HG02610 (cell line): ENCODE data around the gene ATG2A.

Experiments used
- ATAC-seq: cut with Tn5 transposase; IDR thresholded peaks from one replicate; pipeline ENCODE4 v1.9.1; 2021; ENCODE audit warnings: mild to moderate bottlenecking, moderate library complexity; ENCODE audit not compliant: unreplicated experiment

ATG2A gene

DNA sequence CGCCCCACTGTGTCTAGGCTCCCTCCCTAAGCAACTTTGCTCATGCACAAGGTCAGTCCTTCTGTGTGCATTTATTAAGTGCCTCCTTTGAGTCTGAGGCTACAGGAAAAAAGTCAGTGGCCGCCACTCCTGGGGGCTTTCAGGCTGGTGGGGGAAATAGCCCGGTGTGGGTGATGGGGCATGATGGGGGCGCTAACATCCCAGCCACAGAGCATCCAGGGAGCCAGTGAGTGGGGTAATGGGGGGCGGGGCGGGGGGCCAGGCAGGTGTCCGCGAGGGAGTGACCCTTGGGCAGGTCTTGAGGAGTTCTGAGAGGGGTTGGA is 28.6 kb downstream of the ATG2A start:
- no peak for ATAC-seq

DNA sequence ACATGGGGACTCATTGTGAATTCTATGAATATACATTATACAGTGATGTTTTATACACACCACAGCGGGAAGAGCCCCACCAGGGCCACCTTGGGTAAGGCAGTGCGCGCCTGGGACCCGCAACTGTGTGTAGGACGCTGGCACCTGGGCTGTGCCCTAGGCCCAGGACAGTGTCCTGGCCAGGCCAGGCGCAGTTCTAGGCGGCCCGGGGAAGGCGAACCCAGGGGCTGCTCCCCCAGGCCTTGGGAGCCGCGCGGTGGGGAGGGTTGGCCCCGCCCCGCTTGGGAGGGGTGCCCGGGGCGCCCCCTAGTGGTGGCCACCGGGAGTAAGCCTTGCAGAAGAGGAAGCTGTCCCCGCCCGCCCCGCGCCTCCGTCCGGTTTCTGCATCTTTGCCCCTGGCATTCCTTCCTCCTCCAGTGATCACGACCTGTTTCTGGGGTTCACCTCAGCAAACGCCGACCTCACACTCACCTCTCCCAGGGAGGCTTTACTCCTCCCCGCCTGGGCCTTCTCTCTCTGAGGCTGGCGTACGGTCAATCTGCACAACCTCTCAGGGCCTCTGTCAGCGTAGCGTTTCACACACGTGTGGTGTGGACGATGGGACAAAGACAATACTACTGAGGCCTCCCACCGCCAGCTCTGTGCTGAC is 29.1 kb downstream of the ATG2A start:
- peak; percentile 61 for ATAC-seq

DNA sequence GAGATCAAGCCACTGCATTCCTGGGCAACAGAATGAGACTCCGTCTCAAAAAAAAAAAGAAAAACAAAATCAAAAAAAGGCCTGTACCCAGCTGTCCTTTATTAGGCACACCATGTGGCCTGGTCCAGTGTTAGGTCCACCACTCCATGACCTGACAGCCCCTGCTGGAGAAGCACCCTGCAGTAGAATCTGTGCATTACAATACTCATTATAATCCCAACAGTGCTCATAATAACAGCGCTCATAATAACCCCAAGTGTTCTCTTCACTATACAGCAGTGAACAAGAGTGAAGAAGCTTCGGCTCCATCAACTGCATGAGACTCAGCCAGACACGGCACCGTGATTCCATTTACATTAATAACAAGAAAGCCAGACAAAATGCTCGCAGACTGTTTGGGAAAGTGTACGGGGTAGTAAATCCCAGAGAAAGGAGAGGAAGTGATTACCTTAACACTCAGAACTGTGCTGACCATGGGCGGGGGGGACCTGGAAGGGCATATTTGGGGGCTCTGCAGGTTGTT is 29.7 kb downstream of the ATG2A start:
- no peak for ATAC-seq

DNA sequence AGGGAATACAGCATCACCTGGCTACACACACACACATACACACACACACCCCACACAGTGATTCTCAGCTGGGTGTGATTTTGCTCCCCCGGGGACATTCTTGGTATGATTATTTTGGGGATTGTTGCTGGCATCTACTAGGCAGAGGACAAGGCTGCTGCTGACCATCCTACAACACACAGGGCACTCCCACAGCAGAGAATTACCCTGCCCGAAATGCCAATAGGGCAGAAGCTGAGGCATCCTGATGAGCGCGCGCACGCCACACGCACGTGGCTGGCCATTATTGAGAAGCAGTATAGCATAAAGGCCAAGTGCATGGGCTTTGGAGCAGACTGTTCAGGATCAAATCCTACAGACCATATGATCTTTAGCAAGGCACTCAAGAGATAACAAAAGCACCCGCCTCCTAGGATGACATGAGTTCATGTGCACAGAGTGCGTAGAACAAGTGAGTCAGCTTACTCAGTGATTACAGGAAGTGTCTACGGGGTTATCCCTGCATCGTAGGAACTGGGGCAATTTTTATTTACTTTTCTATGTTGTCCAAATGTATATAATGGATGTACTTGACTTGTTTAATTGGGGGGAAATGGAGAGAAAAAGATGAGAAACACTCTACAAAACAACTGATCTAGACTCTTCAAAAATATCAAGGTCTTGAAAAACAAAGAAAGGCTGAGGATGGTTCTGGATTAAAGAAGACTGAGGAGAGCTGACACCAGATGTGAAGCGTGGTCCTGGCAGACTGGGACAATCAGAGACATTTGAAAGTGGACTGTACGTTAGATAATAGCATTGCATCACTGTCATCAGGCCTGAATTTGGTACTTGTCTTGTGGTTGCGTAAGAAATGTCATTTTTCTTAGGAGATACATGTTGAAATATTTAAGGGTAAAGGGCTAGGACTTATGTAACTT is 31.4 kb downstream of the ATG2A start:
- no peak for ATAC-seq

DNA sequence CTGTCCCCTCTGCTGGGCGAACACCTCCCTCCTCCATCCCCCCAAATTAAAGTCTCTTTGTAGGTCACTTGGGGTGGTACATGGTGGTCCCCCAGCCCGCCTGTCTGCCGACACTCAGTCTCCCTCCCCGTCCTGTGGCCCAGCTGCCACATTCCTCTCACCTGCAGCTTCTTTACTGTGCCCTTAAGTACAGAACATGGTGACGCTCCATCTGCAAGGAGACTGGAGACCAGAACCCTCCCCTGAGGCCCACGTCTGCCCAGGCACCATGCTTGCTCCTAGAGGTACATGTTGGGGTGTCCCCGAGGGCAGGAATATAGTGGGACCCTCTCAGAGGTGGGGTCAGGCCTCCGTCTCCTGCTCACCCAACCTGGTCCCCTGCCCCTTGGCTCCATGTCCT is 33.0 kb downstream of the ATG2A start:
- no peak for ATAC-seq

DNA sequence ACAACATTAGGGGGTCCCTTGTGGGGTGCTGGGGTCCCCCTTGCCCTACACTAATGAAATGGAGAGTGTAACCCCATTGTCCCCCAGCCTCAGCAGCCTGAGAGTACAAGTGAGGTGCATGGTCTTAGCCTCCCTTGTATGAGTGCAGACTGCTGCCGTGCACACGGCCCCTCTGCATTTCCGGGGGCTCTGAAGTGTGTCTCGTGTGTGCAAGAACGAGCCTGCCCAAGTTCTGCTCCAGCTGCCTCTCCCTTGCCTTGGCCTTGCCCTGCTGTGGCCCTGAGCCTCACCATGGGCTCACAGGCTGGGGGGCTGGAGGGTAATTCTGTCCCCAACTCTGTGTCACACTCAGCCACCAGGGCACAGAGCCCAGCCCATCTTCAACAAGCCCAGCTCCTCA is 33.4 kb downstream of the ATG2A start:
- no peak for ATAC-seq

DNA sequence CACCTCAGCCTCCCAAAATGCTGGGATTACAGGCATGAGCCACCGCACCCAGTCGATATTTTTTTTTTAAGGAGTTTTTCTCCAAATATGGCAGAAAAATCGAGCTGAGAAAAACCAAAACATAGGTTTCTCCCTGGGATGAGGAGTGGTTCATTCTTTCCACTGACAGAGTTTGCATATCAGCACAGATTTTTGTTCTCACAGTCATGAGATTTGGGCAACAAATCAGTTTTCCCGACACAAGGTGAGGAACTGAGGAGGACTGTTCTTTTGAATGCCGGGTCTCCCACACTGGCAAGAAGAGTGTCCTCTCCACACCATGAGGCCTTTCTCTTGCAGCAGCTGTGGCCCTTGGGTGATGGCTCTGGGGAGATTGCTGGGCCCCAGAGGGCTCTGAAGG is 34.8 kb downstream of the ATG2A start:
- no peak for ATAC-seq

DNA sequence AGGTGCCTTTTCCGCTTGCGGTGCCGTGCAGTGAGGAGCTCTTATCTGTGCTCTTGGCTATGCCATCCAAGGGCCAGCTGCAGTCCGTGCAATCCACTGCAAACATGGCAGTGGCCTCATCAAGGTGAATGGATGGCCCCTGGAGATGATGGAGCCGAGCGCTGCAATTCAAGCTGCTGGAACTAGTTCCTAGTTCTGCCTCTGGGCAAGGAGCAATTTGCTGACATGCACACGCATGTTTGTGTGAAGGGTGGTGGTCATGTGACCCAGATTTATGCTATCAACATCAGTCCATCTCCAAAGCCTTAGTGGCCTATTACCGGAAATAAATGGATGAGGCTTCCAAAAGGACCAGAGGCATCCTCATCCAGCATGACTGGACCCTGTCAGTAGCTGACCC is 35.5 kb downstream of the ATG2A start:
- ATAC-seq = no peak

DNA sequence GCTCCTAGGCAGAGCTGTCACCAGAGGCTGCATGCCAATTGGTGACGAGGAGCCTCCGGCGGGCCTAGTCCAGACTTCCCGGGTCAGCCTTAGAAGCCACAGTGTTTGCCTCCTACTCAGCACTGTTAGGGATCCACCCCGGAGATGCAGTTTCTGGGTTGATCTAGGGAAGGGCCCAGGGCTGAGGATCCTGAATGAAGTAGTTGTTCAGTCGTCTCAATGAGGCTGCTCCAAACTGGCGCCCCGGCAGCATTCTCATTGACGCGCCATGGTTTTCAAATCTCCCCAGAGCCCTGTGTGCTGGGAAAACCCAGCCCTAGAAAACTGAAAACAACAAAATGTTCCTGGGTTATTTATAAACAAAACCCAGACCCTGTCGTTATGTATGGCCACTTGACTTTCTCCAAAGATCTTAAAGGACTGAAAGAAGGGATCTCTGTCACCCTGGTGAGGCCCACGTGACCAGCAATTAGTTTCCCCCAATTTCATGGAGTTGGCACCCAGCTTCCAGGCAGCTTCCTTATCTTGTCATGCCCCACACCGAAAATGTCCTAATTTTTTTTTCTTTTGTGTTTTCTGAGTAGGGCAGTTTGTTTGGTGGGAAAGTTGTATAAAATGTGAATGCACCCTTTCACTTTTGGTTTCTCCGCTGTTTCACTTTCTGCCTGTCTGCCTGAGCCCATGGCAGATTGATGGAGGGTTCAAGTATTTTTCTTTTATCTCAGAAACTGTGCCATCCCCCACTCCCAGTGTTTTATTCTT is 36.6 kb downstream of the ATG2A start:
- ATAC-seq = no peak

DNA sequence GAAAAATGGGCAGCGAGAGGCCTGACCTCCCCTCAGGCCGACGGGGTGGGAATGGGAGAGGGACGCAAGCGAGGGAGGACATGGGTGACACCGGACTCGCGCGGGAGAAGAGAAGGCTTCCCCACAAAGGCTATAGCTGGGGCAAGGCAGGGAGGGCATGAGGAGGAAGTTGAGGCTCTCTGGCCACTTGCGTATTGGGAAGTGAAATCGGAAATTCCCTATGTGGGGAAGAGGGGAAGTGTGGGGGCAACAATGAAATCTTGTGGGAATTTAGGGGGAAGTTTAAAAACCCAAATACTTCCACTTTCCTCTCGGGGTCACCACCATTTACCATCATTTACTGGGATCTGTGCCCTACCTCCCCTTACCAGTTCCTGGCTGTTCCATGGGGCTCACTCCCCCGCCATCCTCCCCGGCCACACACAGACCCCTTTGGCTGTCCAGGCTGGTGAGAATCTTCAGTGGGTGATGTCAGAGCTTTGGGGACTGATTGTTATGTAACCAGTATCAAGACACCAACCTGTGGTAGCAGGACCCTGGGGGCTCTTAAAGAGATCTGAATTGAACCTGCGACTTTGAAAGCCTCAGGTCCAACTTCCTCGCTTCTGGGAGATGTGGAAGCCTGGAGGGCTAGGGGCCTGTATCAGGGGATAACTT is 37.6 kb downstream of the ATG2A start:
- ATAC-seq = no peak

DNA sequence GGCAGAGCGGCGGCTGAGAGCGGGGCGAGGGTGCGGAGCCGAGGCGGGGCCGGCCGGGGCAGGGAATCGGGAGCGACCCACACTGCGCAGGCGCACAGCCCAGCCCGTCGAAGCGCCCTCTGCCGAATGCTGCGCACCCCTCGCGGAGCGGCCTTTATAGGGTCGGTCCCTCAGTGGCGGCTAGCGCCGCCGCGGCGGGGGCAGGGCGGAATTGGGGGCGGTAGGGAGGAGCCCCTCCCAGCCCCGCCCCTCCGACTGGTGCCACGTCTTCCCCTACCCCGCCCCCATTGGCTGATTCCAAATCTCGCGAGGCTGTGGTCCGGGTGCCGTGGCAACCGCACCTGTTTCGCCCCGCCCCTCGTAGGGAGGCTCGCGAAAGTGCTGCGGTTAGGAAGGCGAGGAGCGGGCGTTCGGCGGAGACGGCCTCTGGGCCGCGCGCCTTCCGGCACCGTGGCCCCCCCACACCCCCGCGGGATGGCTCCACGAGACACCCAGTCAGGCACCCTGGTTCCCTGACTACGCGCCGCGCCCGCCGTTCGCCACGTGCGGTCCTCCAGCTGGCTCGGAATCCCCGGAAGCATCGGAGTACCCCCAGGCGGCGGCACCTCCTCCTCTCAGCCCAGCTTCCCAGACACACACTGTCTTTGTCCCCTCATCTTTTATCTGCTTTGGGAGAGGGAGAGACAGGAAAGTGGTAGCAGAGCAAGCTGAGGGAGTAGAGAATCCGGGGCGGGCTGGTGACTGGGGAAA is 38.3 kb downstream of the ATG2A start, which contains the start of gene EHD1:
EHD1 (minus strand) TSS at position 128 of the 750 bp plus-strand sequence. CDS start 157 bp downstream, outside the sequence.
- ATAC-seq = peak; percentile 62

DNA sequence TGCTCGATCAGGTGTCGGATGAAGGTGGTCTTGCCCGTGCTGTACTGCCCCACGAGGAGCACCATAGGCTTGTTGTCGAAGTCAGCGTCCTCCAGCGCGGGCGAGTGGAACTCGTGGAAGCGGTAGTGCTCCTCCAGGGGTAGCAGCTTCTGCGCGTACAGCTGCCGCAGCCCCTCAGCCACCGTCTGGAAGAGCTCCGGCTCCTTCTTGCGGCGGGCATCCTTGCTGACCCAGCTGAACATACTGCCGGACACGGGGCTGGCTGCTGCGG is 38.9 kb downstream of the ATG2A start:
- ATAC-seq = no peak

DNA sequence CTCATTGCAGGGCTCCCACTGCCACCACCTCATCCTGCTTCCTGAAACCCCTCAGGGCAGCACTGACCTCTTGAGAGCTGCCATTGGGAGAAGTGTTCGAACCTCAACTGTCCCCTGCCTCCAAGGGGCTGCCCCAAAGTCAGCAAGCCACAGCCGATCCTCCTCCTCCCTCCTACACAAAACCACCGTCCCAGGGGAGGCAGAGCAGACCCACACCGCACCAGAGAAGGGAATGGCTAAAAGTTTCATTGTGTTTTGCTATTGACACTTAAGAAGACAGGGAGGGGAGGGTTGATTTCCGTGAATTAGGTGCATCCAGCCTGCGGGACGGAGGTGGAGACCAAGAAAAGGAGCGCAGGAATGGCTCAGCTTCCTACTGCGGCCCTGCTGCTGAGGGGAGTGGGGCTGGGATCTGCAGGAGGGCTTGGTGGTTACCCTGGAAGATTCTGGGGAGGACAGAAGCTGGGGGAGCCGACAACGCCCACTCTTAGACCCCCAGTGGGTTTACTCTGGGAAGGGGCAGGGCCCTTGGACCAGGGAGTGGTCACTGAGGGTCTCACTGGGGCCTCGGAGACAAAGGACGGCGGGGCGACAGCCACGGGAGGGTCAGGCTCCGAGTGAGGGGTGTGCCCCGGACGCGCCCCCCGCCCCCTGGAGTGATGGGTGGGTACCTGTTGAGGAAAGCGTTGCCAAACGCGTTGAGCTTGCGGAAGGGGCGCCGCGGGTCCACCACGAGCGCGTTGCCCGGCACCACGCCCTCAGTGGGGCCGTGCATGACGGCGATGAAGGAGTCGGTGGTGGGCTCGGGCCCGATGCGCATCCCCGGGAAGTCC is 39.4 kb downstream of the ATG2A start:
- peak; percentile 4 for ATAC-seq

DNA sequence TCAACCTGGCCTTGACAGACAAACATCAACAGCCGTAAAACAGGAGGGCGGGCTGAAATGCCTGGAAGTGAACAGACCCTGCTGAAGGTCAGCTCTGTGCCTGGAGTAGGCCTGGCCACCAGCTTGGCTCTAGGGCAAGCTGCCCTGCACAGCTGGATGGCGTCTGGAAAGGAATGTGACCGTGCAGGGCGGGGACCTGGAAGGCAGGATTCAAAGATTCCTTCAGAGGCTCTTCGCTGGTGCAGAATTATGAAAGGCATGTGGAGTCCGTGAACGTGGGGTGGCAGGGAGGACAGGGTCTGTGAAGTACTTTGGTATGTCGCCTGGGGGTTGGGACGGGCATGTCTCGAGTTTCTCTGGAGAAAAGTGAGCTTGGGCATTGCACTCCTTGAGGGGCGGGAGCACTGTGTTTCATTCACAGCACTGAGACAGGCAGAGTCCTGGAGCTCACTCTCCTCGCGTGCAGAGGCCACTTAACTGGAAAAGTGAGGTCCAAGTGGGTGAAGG is 40.1 kb downstream of the ATG2A start:
- no peak for ATAC-seq

DNA sequence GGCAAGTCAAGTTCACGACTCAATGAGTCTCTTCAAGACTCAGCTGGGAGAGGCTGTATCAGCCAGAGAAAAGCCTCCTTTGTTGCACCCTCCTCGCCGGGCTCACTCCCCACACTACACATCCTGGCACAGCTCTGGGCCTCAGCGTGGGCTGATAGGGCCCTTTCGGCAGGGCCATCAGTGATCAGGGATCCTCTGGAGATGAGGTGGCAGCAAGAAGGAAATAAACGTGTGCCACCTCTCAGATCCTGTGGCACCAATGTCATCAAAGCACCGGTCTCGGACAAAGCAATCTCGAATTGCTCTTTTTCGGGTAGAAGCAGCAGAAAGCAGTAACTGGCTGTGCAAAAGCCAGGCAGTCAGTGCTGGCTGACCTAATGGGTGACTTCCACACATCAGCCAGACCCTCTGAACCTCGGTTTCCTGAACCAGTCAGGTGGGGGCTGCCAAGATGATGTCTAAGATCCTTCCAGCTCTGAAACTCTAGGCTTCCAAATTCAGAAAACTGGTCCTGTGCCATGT is 40.7 kb downstream of the ATG2A start:
- ATAC-seq = no peak

DNA sequence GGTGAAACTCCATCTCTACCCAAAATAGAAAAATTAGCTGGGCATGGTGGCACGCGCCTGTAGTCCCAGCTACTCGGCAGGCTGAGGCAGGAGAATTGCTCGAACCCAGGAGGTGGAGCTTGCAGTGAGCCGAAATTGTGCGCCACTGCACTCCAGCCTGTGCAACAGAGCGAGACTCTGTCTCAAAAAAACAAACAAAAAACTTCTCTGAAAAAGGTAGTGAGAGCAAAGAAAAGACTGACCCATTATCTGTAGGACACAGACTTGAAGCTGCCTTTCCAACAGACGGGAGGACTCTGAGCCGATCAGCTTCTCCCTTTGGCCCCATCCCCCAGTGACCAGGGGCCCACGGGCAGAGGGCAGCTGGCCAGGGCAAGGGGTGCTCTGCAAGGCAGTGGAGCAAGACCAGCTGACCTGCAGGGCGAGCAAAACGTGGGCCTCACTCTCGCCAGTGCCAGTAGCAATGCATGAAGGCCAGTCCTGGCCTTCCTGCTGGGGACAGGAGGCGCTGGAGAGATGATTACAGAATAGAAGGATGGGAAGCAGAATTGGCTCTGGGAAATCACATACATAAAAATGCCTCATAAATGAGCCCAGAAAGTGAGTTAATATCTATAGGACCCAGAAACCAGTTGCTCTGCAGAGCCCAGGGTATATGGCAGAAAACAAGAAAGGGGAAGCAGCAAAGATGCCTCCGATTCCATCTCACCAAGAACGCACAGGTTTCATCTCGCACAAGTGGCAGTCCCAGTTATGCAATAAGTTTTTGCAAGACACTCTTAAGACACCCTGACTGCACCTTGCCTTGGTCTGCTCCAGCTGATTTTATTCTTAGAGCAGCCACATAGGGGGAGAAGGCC is 41.4 kb downstream of the ATG2A start:
- ATAC-seq = no peak

DNA sequence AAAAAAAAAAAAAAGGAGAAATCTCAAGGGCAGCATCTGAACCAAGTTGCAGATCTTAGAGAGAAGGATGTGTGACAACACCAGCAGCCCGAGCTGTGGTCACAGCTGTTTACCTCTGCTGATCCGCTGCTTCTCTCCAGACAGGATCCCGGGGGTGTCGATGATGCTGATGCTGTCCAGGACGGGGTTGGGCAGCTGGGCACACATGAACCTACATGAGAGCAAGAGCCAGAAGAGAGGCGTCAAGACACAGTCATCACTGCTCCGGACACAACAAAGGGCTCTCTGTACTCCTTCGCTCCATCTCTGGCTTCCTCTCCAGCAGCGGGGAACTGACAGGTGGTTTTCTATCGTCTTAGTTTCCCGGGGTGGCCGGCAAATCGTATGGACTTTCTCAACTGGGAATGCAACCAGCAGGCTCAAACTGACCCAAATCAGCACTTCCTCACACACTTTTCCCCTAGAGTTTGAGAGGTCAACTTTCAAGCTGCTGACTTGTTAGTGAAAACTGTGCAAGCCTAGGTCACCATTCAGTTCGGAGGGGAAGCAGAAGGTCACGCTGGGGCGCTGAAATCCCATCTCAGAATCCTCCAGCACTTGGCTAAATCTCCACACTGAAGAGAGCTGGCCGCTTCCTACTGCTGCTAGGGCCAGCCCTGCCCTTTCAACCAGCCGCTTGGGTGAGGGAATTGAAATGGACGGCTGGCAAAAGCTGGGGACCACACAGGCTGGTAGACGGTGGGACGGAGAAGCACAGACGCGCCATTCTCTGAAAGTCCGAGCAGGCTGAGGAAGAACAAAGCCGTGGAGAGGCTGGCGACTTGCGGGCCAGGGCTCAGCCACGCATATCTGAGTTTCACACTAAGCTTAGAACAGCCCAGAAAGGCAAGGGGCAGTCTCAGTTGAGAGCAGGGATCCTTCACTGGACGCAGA is 42.4 kb downstream of the ATG2A start:
- no peak for ATAC-seq
